GM12873 (cell line): ENCODE data around the gene SHISA7.
A peak's percentile ranks its signal among the peaks of the same experiment; 100 is the strongest.

Source experiments
- CTCF ChIP-seq: IDR thresholded peaks from 2 replicates; pipeline ENCODE4 v1.5.1; 2012; ENCODE audit warnings: low read depth, mild to moderate bottlenecking, moderate library complexity, low read length, control low read depth; ENCODE audit not compliant: insufficient read depth; ENCODE audit errors: missing control alignments

SHISA7 gene

GRCh38 chr19:55384131-55384919 lies 58.8 kb downstream of the SHISA7 start, which contains the start of gene TMEM238:
Gene TMEM238, minus strand, starts transcription at chr19:55384292. Its CDS starts 33 bp downstream, at chr19:55384259.
- no peak for TF ChIP-seq CTCF

GRCh38 chr19:55383279-55384130 lies 59.6 kb downstream of the SHISA7 start:
- TF ChIP-seq CTCF: peak; percentile 31

DNA sequence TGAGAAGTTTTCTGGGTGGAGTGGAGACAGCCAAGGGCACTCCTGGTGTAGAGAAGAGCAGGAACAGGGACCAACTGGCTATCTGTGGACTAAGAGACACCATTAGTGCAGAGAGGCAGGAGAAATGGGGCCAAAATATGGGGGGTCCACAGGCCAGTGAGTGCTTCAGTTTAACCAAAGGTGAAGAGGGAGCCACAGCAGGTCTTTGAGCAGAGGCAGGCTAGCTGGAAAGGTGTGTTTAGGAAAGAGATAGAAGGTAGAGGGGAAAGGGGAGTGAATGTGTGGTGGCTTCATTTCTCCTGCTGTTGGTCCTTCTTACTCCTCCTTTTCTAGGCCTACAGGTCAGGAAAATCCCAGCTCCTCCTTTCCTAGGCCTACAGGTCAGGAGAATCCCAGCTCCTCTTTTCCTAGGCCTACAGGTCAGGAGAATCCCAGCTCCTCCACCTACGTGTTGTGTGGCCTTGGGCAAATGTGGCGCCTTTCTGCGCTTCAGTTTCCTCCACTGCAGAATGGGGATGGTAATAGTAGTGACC lies 60.5 kb downstream of the SHISA7 start:
- no peak for TF ChIP-seq CTCF

GRCh38 chr19:55382013-55382412 lies 61.1 kb downstream of the SHISA7 start:
- TF ChIP-seq CTCF: no peak

- TF ChIP-seq CTCF: no peak
These were observed 63.9 kb downstream of the SHISA7 start for GRCh38 chr19:55379174-55379573.
